ENCODE data around the gene GAS7.

GRCh38 chr17:10019941-10020451 is 178.4 kb downstream of the GAS7 start:
- TF ChIP-seq, protein P1, sequence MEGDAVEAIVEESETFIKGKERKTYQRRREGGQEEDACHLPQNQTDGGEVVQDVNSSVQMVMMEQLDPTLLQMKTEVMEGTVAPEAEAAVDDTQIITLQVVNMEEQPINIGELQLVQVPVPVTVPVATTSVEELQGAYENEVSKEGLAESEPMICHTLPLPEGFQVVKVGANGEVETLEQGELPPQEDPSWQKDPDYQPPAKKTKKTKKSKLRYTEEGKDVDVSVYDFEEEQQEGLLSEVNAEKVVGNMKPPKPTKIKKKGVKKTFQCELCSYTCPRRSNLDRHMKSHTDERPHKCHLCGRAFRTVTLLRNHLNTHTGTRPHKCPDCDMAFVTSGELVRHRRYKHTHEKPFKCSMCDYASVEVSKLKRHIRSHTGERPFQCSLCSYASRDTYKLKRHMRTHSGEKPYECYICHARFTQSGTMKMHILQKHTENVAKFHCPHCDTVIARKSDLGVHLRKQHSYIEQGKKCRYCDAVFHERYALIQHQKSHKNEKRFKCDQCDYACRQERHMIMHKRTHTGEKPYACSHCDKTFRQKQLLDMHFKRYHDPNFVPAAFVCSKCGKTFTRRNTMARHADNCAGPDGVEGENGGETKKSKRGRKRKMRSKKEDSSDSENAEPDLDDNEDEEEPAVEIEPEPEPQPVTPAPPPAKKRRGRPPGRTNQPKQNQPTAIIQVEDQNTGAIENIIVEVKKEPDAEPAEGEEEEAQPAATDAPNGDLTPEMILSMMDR (IDR thresholded peaks at IDR 0.05) = no peak
- TF ChIP-seq POLR2A (IDR thresholded peaks at IDR 0.05) = no peak
